IMR-90 (cell line): Measurements from ENCODE around the gene ADGRA3.

Experiments
- POLR2A ChIP-seq: IDR thresholded peaks from 2 replicates; pipeline ENCODE4 v1.6.1; 2012; ENCODE audit warnings: mild to moderate bottlenecking, low read depth, low read length
- TF ChIP-seq, protein P1 (sequence below): conservative IDR thresholded peaks from 2 replicates; pipeline ENCODE4 v1.5.1; 2012; ENCODE audit warnings: mild to moderate bottlenecking, low read depth, low read length, improper control_type of control experiment

DNA sequence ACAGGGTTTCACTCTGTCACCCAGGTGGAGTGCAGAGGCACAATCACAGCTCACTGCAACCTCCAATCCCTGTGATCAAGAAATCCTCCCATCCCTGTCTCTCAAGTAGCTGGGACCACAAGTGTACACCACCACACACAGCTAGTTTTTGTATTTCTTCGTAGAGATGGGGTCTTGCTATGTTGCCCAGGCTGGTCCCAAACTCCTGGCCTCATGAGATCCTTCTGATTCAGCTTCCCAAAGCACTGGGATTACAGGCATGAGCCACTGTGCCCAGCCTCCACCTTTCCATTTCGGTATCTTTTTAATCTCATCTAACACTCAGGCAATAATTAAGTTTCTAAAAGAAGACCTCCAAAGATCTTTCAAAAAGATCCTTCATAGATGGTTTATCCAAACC lies 22.9 kb downstream of the ADGRA3 start:
- TF ChIP-seq POLR2A, result no peak
- TF ChIP-seq, protein P1, sequence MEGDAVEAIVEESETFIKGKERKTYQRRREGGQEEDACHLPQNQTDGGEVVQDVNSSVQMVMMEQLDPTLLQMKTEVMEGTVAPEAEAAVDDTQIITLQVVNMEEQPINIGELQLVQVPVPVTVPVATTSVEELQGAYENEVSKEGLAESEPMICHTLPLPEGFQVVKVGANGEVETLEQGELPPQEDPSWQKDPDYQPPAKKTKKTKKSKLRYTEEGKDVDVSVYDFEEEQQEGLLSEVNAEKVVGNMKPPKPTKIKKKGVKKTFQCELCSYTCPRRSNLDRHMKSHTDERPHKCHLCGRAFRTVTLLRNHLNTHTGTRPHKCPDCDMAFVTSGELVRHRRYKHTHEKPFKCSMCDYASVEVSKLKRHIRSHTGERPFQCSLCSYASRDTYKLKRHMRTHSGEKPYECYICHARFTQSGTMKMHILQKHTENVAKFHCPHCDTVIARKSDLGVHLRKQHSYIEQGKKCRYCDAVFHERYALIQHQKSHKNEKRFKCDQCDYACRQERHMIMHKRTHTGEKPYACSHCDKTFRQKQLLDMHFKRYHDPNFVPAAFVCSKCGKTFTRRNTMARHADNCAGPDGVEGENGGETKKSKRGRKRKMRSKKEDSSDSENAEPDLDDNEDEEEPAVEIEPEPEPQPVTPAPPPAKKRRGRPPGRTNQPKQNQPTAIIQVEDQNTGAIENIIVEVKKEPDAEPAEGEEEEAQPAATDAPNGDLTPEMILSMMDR, result no peak
